Measurements from ENCODE around the gene LUC7L3. TPM values are rescaled to one million over a fixed set of nuclear protein-coding genes. Genes with fewer than 3 reads are reported as not detected.
A peak's percentile ranks its signal among the peaks of the same experiment; 100 is the strongest.

LUC7L3 gene
- total and polyA plus RNA-seq, 2 of the 13 experiments (the other 11 are each of a cell fraction or from before 2014, with no cell fraction given): 108 to 120 TPM

GRCh38 chr17:50797135-50797810 is 77.9 kb downstream of the LUC7L3 start:
- ChIA-PET CTCF (ENCODE audit: low intra/inter-chr PET ratio, low total read pairs) (no interaction called here), POLR2A (no interaction called here)
- peaks cover 3 to 47% of the 10 kb centered on the region in 2 experiments; a peak in 4 of 5 replicates for H3K27me3 ChIP-seq (ENCODE audit: control insufficient read depth in 1 of 2, insufficient read depth in 2 of 2, low read length in 2 of 2)
- H3K79me2 ChIP-seq (ENCODE audit: insufficient read depth, low read length): no peaks in the 10 kb centered on the region
- no peaks in the 10 kb centered on the region for H4K20me1 ChIP-seq (ENCODE audit: insufficient read depth, low read length)
- DNase-seq (ENCODE audit: low spot score): no peak
- WGBS (ENCODE audit: low lambda C conversion rate): 32% methylated on average over 11 of the region's 11 CpGs
- no peak for FAIRE-seq
- H3K4me3 ChIP-seq (replicated peaks in 1 of 3; ENCODE audit: insufficient read depth in 1 of 3, low read depth in 2 of 3, low read length in 3 of 3): no peak overlapping the region
- in situ Hi-C loops (cut with HindIII; ENCODE audit: extremely low pct_ligation_motif_present, low pct_unique_long_range_greater_than_20kb): no loop called here
- TF ChIP-seq NFRKB (IDR thresholded peaks at IDR 0.05) (no peak), ZMAT3 (CRISPR knock-in tag; conservative IDR thresholded peaks at IDR 0.05) (no peak), ZNF615 (CRISPR knock-in tag; IDR thresholded peaks at IDR 0.05; ENCODE audit: borderline replicate concordance) (no peak), IKZF4 (CRISPR knock-in tag; IDR thresholded peaks at IDR 0.05; ENCODE audit: borderline replicate concordance, low read depth, not compliant biosample characterization) (no peak)
- no peak overlapping the region for H3K9ac ChIP-seq (ENCODE audit: insufficient read depth, low read depth, low read length)
- no peak overlapping the region for H3K27ac ChIP-seq (ENCODE audit: extremely low read length, insufficient read depth, low read length)
- ATAC-seq: no peak
- intact Hi-C loops (cut with micrococcal nuclease; ENCODE audit: unreplicated experiment): no loop called here
- no peak overlapping the region for H2AFZ ChIP-seq (ENCODE audit: low read length)
- H3K4me1 ChIP-seq (ENCODE audit: insufficient read depth, low read length): peaks cover 50% of the 10 kb centered on the region
- H3K36me3 ChIP-seq (replicated peaks in 1 of 2; ENCODE audit: control insufficient read depth in 1 of 2, insufficient read depth in 2 of 2, low read length in 2 of 2): no peaks in the 10 kb centered on the region
- no peaks in the 10 kb centered on the region for H3K9me3 ChIP-seq (ENCODE audit: low read length)
- BruUV-seq (replicated peaks): no TSS peak
- H3K4me2 ChIP-seq (ENCODE audit: low read depth, low read length): no peak overlapping the region

GRCh38 chr17:50798424-50799288 is 79.3 kb downstream of the LUC7L3 start:
- in situ Hi-C loops (cut with HindIII; ENCODE audit: extremely low pct_ligation_motif_present, low pct_unique_long_range_greater_than_20kb): no loop called here
- CTCF ChIA-PET (ENCODE audit: low intra/inter-chr PET ratio, low total read pairs): no interaction called here
- TF ChIP-seq ZNF501 (CRISPR knock-in tag; IDR thresholded peaks at IDR 0.05) (peak; percentile 61; the same call in 1 of the 2 replicates), CEBPB (IDR thresholded peaks at IDR 0.05; ENCODE audit: borderline replicate concordance, low read depth, low read length) (0 out of 2 replicates have a peak, but pooled peaks have one; percentile 50), ZFY (CRISPR knock-in tag; IDR thresholded peaks at IDR 0.05) (peak; percentile 16; the same call in 1 of the 2 replicates), CAMTA2 (CRISPR knock-in tag; IDR thresholded peaks at IDR 0.05; ENCODE audit: borderline replicate concordance) (no peak), EZH2 (conservative IDR thresholded peaks at IDR 0.05; ENCODE audit: low read depth, low read length) (no peak), THAP9 (CRISPR knock-in tag; IDR thresholded peaks at IDR 0.05; ENCODE audit: borderline replicate concordance) (peak; percentile 8; the same call in 1 of the 2 replicates), HNF1B (CRISPR knock-in tag; IDR thresholded peaks at IDR 0.05) (0 out of 2 replicates have a peak, but pooled peaks have one; percentile 38), TAF1 (CRISPR knock-in tag; IDR thresholded peaks at IDR 0.05) (no peak)

More at GRCh38 chr17:50798424-50799288, 79.3 kb downstream of the LUC7L3 start:
- peak; percentile 55 for ATAC-seq
- Histone ChIP-seq H3K36me3 (replicated peaks in 1 of 2; ENCODE audit: control insufficient read depth in 1 of 2, insufficient read depth in 2 of 2, low read length in 2 of 2) (no peaks in the 10 kb centered on the region), H3K4me1 (ENCODE audit: insufficient read depth, low read length) (peaks cover 64% of the 10 kb centered on the region), H3K79me2 (ENCODE audit: insufficient read depth, low read length) (no peaks in the 10 kb centered on the region), H3K27ac (ENCODE audit: extremely low read length, insufficient read depth, low read length) (no peak overlapping the region), H2AFZ (ENCODE audit: low read length) (no peak overlapping the region), H3K9ac (ENCODE audit: insufficient read depth, low read depth, low read length) (no peak overlapping the region), H3K27me3 (ENCODE audit: control insufficient read depth in 1 of 2, insufficient read depth in 2 of 2, low read length in 2 of 2) (peaks cover 3 to 41% of the 10 kb centered on the region in 2 experiments; a peak in 4 of 5 replicates), H3K9me3 (ENCODE audit: low read length) (no peaks in the 10 kb centered on the region), H4K20me1 (ENCODE audit: insufficient read depth, low read length) (no peaks in the 10 kb centered on the region), H3K4me2 (ENCODE audit: low read depth, low read length) (peak overlapping the region; percentile 59), H3K4me3 (replicated peaks in 1 of 3; ENCODE audit: insufficient read depth in 1 of 3, low read depth in 2 of 3, low read length in 3 of 3) (peak overlapping the region in 1 of 3 experiments; percentile 49; a peak in 1 of 6 replicates)
- intact Hi-C loops (cut with micrococcal nuclease; ENCODE audit: unreplicated experiment): no loop called here
- 16% methylated on average over 12 of the region's 19 CpGs for WGBS (ENCODE audit: low lambda C conversion rate)
- POLR2A ChIA-PET: no interaction called here
- no peak for FAIRE-seq
- no peak for DNase-seq (ENCODE audit: low spot score)
- no TSS peak for BruUV-seq (replicated peaks)
